HG03196 (cell line): ENCODE data around the gene FNDC8.
"Not testable (repeated sequence)": the region's sequence is repeated elsewhere in the genome, so short reads cannot be mapped to it uniquely, and the experiment has no call there.

Source experiments
- ATAC-seq: cut with Tn5 transposase; IDR thresholded peaks from one replicate; pipeline ENCODE4 v1.9.1; 2021; ENCODE audit not compliant: unreplicated experiment

The FNDC8 gene

GRCh38 chr17:35167666-35168065 lies 46.3 kb downstream of the FNDC8 start:
- no peak for ATAC-seq

- ATAC-seq = no peak
These were observed 48.5 kb downstream of the FNDC8 start for GRCh38 chr17:35169835-35170363.

- no peak for ATAC-seq
These were observed 49.8 kb downstream of the FNDC8 start for GRCh38 chr17:35170968-35171771.

GRCh38 chr17:35171834-35172233 lies 50.4 kb downstream of the FNDC8 start:
- ATAC-seq = no peak

GRCh38 chr17:35172321-35172720 lies 50.9 kb downstream of the FNDC8 start:
- ATAC-seq = not testable (repeated sequence)

GRCh38 chr17:35174835-35175334 lies 53.5 kb downstream of the FNDC8 start:
- ATAC-seq = no peak

- no peak for ATAC-seq
These were observed 54.4 kb downstream of the FNDC8 start for GRCh38 chr17:35175638-35176415.

GRCh38 chr17:35176897-35177296 lies 55.5 kb downstream of the FNDC8 start:
- no peak for ATAC-seq

GRCh38 chr17:35179379-35179778 lies 58.0 kb downstream of the FNDC8 start:
- ATAC-seq = not testable (repeated sequence)
